Measurements from ENCODE around the gene PDIA5. TPM values are rescaled to one million over a fixed set of nuclear protein-coding genes. Genes with fewer than 3 reads are reported as not detected.

PDIA5 gene
- total and polyA plus RNA-seq, 7 donors, result 4.2 to 23.0 (median 13.9) TPM

- intact Hi-C loops (cut with DNase I), result no loop called here
- no peaks in the 10 kb centered on the region for H3K9me3 ChIP-seq
- H3K4me1 ChIP-seq, result peaks cover 0 to 11% (median 0%) of the 10 kb centered on the region in 4 donors
- H3K27ac ChIP-seq, result no peak overlapping the region
- peaks cover 7 to 56% (median 26%) of the 10 kb centered on the region in 4 donors for H3K36me3 ChIP-seq
- H3K27me3 ChIP-seq, result no peaks in the 10 kb centered on the region
- no peak overlapping the region for H3K4me3 ChIP-seq
- TF ChIP-seq POLR2AphosphoS5 (IDR thresholded peaks at IDR 0.05), result no peak
- no peak for TF ChIP-seq POLR2A (IDR thresholded peaks at IDR 0.05)
- no peak for TF ChIP-seq EP300 (IDR thresholded peaks at IDR 0.05)
- TF ChIP-seq, protein P1, sequence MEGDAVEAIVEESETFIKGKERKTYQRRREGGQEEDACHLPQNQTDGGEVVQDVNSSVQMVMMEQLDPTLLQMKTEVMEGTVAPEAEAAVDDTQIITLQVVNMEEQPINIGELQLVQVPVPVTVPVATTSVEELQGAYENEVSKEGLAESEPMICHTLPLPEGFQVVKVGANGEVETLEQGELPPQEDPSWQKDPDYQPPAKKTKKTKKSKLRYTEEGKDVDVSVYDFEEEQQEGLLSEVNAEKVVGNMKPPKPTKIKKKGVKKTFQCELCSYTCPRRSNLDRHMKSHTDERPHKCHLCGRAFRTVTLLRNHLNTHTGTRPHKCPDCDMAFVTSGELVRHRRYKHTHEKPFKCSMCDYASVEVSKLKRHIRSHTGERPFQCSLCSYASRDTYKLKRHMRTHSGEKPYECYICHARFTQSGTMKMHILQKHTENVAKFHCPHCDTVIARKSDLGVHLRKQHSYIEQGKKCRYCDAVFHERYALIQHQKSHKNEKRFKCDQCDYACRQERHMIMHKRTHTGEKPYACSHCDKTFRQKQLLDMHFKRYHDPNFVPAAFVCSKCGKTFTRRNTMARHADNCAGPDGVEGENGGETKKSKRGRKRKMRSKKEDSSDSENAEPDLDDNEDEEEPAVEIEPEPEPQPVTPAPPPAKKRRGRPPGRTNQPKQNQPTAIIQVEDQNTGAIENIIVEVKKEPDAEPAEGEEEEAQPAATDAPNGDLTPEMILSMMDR (IDR thresholded peaks at IDR 0.05), result no peak
- no peak for DNase-seq
- WGBS, 2 donors, result 90 to 91% methylated on average over 4 of the region's 4 CpGs
These were observed 53.7 kb downstream of the PDIA5 start for GRCh38 chr3:123120573-123120972.

- H3K9me3 ChIP-seq, result no peaks in the 10 kb centered on the region
- intact Hi-C loops (cut with DNase I), result no loop called here
- H3K36me3 ChIP-seq, result peaks cover 7 to 52% (median 20%) of the 10 kb centered on the region in 4 donors
- no peaks in the 10 kb centered on the region for H3K27me3 ChIP-seq
- TF ChIP-seq POLR2AphosphoS5 (IDR thresholded peaks at IDR 0.05) (no peak), POLR2A (IDR thresholded peaks at IDR 0.05) (no peak), EP300 (IDR thresholded peaks at IDR 0.05) (no peak)
- TF ChIP-seq, protein P1 (IDR thresholded peaks at IDR 0.05), result no peak
- peaks cover 0 to 11% (median 0%) of the 10 kb centered on the region in 4 donors for H3K4me1 ChIP-seq
- 85 to 86% methylated on average over 5 of the region's 5 CpGs for whole genome bisulfite sequencing, 2 donors
- H3K27ac ChIP-seq, result no peak overlapping the region
- H3K4me3 ChIP-seq, result no peak overlapping the region
- no peak for DNase-seq
These were observed 55.2 kb downstream of the PDIA5 start for GRCh38 chr3:123122057-123122456.

GRCh38 chr3:123122525-123123315 lies 55.9 kb downstream of the PDIA5 start:
- WGBS, 2 donors, result 72 to 82% methylated on average over 8 of the region's 8 CpGs
- peak overlapping the region in 1 of 4 donors; percentile 11 for H3K27ac ChIP-seq
- peaks cover 7 to 51% (median 22%) of the 10 kb centered on the region in 4 donors for H3K36me3 ChIP-seq
- H3K4me3 ChIP-seq, result no peak overlapping the region
- no peak for DNase-seq
- H3K4me1 ChIP-seq, result peaks cover 0 to 11% (median 0%) of the 10 kb centered on the region in 4 donors
- H3K9me3 ChIP-seq, result no peaks in the 10 kb centered on the region
- no peak for TF ChIP-seq EP300 (IDR thresholded peaks at IDR 0.05)
- TF ChIP-seq, protein P1 (IDR thresholded peaks at IDR 0.05), result no peak
- no peak for TF ChIP-seq POLR2AphosphoS5 (IDR thresholded peaks at IDR 0.05)
- no peak for TF ChIP-seq POLR2A (IDR thresholded peaks at IDR 0.05)
- no peaks in the 10 kb centered on the region for H3K27me3 ChIP-seq
- intact Hi-C loops (cut with DNase I), result no loop called here

GRCh38 chr3:123123716-123124616 lies 57.1 kb downstream of the PDIA5 start:
- TF ChIP-seq POLR2AphosphoS5 (IDR thresholded peaks at IDR 0.05), result no peak
- TF ChIP-seq POLR2A (IDR thresholded peaks at IDR 0.05), result no peak
- no peak for TF ChIP-seq EP300 (IDR thresholded peaks at IDR 0.05)
- TF ChIP-seq, protein P1 (IDR thresholded peaks at IDR 0.05), result no peak
- H3K27me3 ChIP-seq, result no peaks in the 10 kb centered on the region
- H3K4me3 ChIP-seq, result no peak overlapping the region
- DNase-seq, result no peak
- intact Hi-C loops (cut with DNase I), result no loop called here
- peaks cover 7 to 40% (median 20%) of the 10 kb centered on the region in 4 donors for H3K36me3 ChIP-seq
- 83 to 88% methylated on average over 24 of the region's 24 CpGs for WGBS, 2 donors
- H3K27ac ChIP-seq, result no peak overlapping the region
- peaks cover 0 to 11% (median 0%) of the 10 kb centered on the region in 4 donors for H3K4me1 ChIP-seq
- no peaks in the 10 kb centered on the region for H3K9me3 ChIP-seq

All from sigmoid colon (tissue), 7 donors.